ENCODE data around the gene OR2F2. TPM values are rescaled to one million over a fixed set of nuclear protein-coding genes. Genes with fewer than 3 reads are reported as not detected.

Gene OR2F2
- total and polyA plus RNA-seq, 12 donors: not detected

- no peaks in the 10 kb centered on the region for H3K36me3 ChIP-seq (replicated peaks in 1 of 2)
- no peak overlapping the region for H3K27ac ChIP-seq
- 84 to 96% (median 91%) methylated on average over 3 of the region's 3 CpGs for WGBS, 4 donors
- TF ChIP-seq CTCF (IDR thresholded peaks at IDR 0.05) (no peak), POLR2A (IDR thresholded peaks at IDR 0.05) (no peak)
- no peaks in the 10 kb centered on the region for H3K4me1 ChIP-seq (replicated peaks in 1 of 2)
- intact Hi-C loops (cut with DNase I): no loop called here
- H3K4me3 ChIP-seq: no peak overlapping the region
- no peaks in the 10 kb centered on the region for H3K27me3 ChIP-seq
- no peak for DNase-seq
- H3K9me3 ChIP-seq (replicated peaks in 1 of 3): no peaks in the 10 kb centered on the region
These were observed 21.0 kb upstream of the OR2F2 start for GRCh38 chr7:143913945-143914615.

- no peak overlapping the region for H3K4me3 ChIP-seq
- TF ChIP-seq CTCF (IDR thresholded peaks at IDR 0.05) (no peak), POLR2A (IDR thresholded peaks at IDR 0.05) (no peak)
These were observed 19.9 kb upstream of the OR2F2 start for GRCh38 chr7:143914938-143915652.

GRCh38 chr7:143924851-143925250, 10.2 kb upstream of the OR2F2 start:
- Histone ChIP-seq H3K27ac (no peak overlapping the region), H3K4me3 (no peak overlapping the region), H3K4me1 (replicated peaks in 1 of 2) (no peaks in the 10 kb centered on the region), H3K36me3 (replicated peaks in 1 of 2) (no peaks in the 10 kb centered on the region), H3K9me3 (replicated peaks in 1 of 3) (peaks cover 0 to 7% (median 0%) of the 10 kb centered on the region in 3 donors), H3K27me3 (no peaks in the 10 kb centered on the region)
- DNase-seq: no peak
- TF ChIP-seq CTCF (IDR thresholded peaks at IDR 0.05) (no peak), POLR2A (IDR thresholded peaks at IDR 0.05) (no peak)
- intact Hi-C loops (cut with DNase I): no loop called here
- WGBS, 4 donors: 68 to 83% (median 80%) methylated on average over 1 of the region's 1 CpG

More at GRCh38 chr7:143914938-143915652, 19.9 kb upstream of the OR2F2 start:
- 77 to 83% (median 78%) methylated on average over 7 of the region's 7 CpGs for WGBS, 4 donors
- H3K27ac ChIP-seq: no peak overlapping the region
- no peaks in the 10 kb centered on the region for H3K36me3 ChIP-seq (replicated peaks in 1 of 2)
- H3K9me3 ChIP-seq (replicated peaks in 1 of 3): no peaks in the 10 kb centered on the region
- H3K27me3 ChIP-seq: no peaks in the 10 kb centered on the region
- intact Hi-C loops (cut with DNase I): no loop called here
- H3K4me1 ChIP-seq (replicated peaks in 1 of 2): no peaks in the 10 kb centered on the region
- DNase-seq: no peak

- intact Hi-C loops (cut with DNase I): no loop called here
- no peak overlapping the region for H3K4me3 ChIP-seq
- H3K27me3 ChIP-seq: no peaks in the 10 kb centered on the region
- TF ChIP-seq CTCF (IDR thresholded peaks at IDR 0.05) (no peak), POLR2A (IDR thresholded peaks at IDR 0.05) (no peak)
- no peak for DNase-seq
- peaks cover 0 to 5% (median 0%) of the 10 kb centered on the region in 3 donors for H3K9me3 ChIP-seq (replicated peaks in 1 of 3)
- no peak overlapping the region for H3K27ac ChIP-seq
- WGBS, 4 donors: 96 to 100% (median 99%) methylated on average over 1 of the region's 1 CpG
- no peaks in the 10 kb centered on the region for H3K4me1 ChIP-seq (replicated peaks in 1 of 2)
- no peaks in the 10 kb centered on the region for H3K36me3 ChIP-seq (replicated peaks in 1 of 2)
These were observed 5.7 kb upstream of the OR2F2 start for GRCh38 chr7:143929224-143929920.
